Panc1 (cell line): ENCODE measurements around the gene TMEM150B. TPM values are rescaled to one million over a fixed set of nuclear protein-coding genes. Genes with fewer than 3 reads are reported as not detected.

Experiments
- ATAC-seq: fragments of 200-7000 bp; cut with Tn5 transposase; 2 replicates; pipeline ENCODE4 v1.9.1; 2020; ENCODE audit warnings: mild to moderate bottlenecking, moderate library complexity
- BruUV-seq: library from RNA; stranded (reverse); fragments of 400-500 nt; replicated peaks from 2 replicates; lab custom pipeline; 2021; lab: Mats Ljungman, UMichigan
- CTCF ChIA-PET: fragments of 300-600 bp; sonication (Branson Sonifier 250); formaldehyde crosslinking; loops from one replicate; lab custom pipeline; 2022; ENCODE audit warnings: antibody characterized with exemption; lab: Charles Lee
- POLR2A ChIA-PET: fragments of 300-600 bp; sonication (Branson Sonifier 250); formaldehyde crosslinking; loops from one replicate; lab custom pipeline; 2022; ENCODE audit warnings: antibody characterized with exemption; lab: Charles Lee
- DNase-seq: peaks from one replicate; pipeline ENCODE4 v3.0.0-alpha.2; 2010; ENCODE audit warnings: low read depth, low spot score
- H3K27ac ChIP-seq: 2 replicates; pipeline ENCODE4 v1.5.1; 2011; ENCODE audit warnings: mild to moderate bottlenecking, low read length, inconsistent platforms
- H3K27me3 ChIP-seq: fragments of 200-500 bp; sonication (Bioruptor generic); 2 replicates; pipeline ENCODE4 v1.6.0; 2014; ENCODE audit warnings: low read length, inconsistent platforms; ENCODE audit not compliant: control insufficient read depth, insufficient read depth
- H3K36me3 ChIP-seq: fragments of 200-500 bp; sonication (Bioruptor generic); 2 replicates; pipeline ENCODE4 v1.5.1; 2014; ENCODE audit warnings: inconsistent platforms, mild to moderate bottlenecking, low read length, moderate library complexity; ENCODE audit not compliant: control insufficient read depth, insufficient read depth
- H3K4me1 ChIP-seq: 2 replicates; pipeline ENCODE4 v1.5.1; 2011; ENCODE audit warnings: inconsistent platforms, mild to moderate bottlenecking, low read length, moderate library complexity; ENCODE audit not compliant: control insufficient read depth, insufficient read depth
- H3K4me3 ChIP-seq, 2 experiments: 2 replicates each; pipeline ENCODE4 v1.5.1; 2011 to 2012; ENCODE audit warnings: low read depth in 2 of 2, low read length in 2 of 2, mild to moderate bottlenecking in 2 of 2, inconsistent platforms in 1 of 2, moderate library complexity in 1 of 2
- H3K9me3 ChIP-seq: fragments of 200-500 bp; sonication (Bioruptor generic); 2 replicates; pipeline ENCODE4 v1.5.1; 2014; ENCODE audit warnings: low read depth, mild to moderate bottlenecking, inconsistent platforms, low read length, moderate library complexity; ENCODE audit not compliant: control insufficient read depth, insufficient read depth
- CTCF ChIP-seq: fragments of 450-650 bp; IDR thresholded peaks from 2 replicates; pipeline ENCODE4 v1.5.1; 2017; ENCODE audit warnings: mild to moderate bottlenecking
- POLR2AphosphoS5 ChIP-seq: IDR thresholded peaks from 2 replicates; pipeline ENCODE4 v1.6.1; 2012; ENCODE audit warnings: mild to moderate bottlenecking, low read depth, low read length, moderate library complexity
- REST ChIP-seq, 2 experiments: IDR thresholded peaks; 2 replicates each; pipeline ENCODE4 v1.6.1; 2011 to 2012; ENCODE audit warnings: low read depth in 2 of 2, control low read depth in 1 of 2, low read length in 1 of 2, mild to moderate bottlenecking in 1 of 2, moderate library complexity in 1 of 2; ENCODE audit not compliant: insufficient read depth in 1 of 2
- SIN3A ChIP-seq: IDR thresholded peaks from 2 replicates; pipeline ENCODE4 v1.6.1; 2012; ENCODE audit warnings: low read depth, mild to moderate bottlenecking, low read length, moderate library complexity, borderline replicate concordance; ENCODE audit not compliant: insufficient read depth
- TCF7L2 ChIP-seq: IDR thresholded peaks from 2 replicates; pipeline ENCODE4 v1.6.1; 2011; ENCODE audit warnings: mild to moderate bottlenecking, low read depth, low read length, inconsistent platforms
- in situ Hi-C: cut with HindIII; loops from 2 replicates; pipeline ENCODE4 v1.10.0; 2016; ENCODE audit warnings: low sequenced_read_pairs, low pct_unique_long_range_greater_than_20kb
- intact Hi-C: fragments of 100-400 bp; cut with micrococcal nuclease; formaldehyde crosslinking; loops from one replicate; pipeline ENCODE4 v1.10.0; 2022; ENCODE audit not compliant: unreplicated experiment
- total RNA-seq: library from RNA; stranded (reverse); gene quantifications from one replicate; pipeline ENCODE4 v1.2.1, GENCODE V29; 2021; ENCODE audit not compliant: unreplicated experiment

TMEM150B gene
- total RNA-seq, 1 experiment from 2014 or later: not detected

- intact Hi-C loops: loop anchor here (10.0 kb wide), 1 partner anchor 76 kb away; no protein-coding TSS in a partner anchor
- ChIA-PET POLR2A (no interaction called here), CTCF (no interaction called here)
- TF ChIP-seq TCF7L2 (no peak), SIN3A (no peak), REST (IDR thresholded peaks at IDR 0.05; ENCODE audit: insufficient read depth in 1 of 2, low read depth in 2 of 2, low read length in 1 of 2) (no peak), POLR2AphosphoS5 (no peak), CTCF (no peak)
- no peak for DNase-seq
- peak; percentile 9; the same call in 1 of the 2 replicates for ATAC-seq
- Histone ChIP-seq H3K4me3 (peak within 1 kb of the TSS; percentile 42 to 70), H3K27me3 (no peaks in the 10 kb centered on the region), H3K27ac (0 out of 2 replicates have a peak within 1 kb of the TSS, but pooled peaks have one; percentile 13), H3K9me3 (no peaks in the 10 kb centered on the region), H3K4me1 (peaks cover 32% of the 10 kb centered on the region), H3K36me3 (no peaks in the 10 kb centered on the region)
- in situ Hi-C loops: no loop called here
- BruUV-seq: no TSS peak
Measured at GRCh38 chr19:55370305-55370988, 45.3 kb upstream of the TMEM150B start, which contains the start of gene IL11. Gene IL11 (minus strand): TSS chr19:55370463. CDS start chr19:55370310, 153 bp downstream.

- TF ChIP-seq CTCF: no peak
- no peak for TF ChIP-seq SIN3A
- no peak for TF ChIP-seq TCF7L2
- TF ChIP-seq POLR2AphosphoS5: no peak
- no peak for TF ChIP-seq REST (IDR thresholded peaks at IDR 0.05; ENCODE audit: insufficient read depth in 1 of 2, low read depth in 2 of 2, low read length in 1 of 2)
- no TSS peak for BruUV-seq
- Histone ChIP-seq H3K9me3 (no peaks in the 10 kb centered on the region), H3K4me1 (peaks cover 29% of the 10 kb centered on the region), H3K36me3 (no peaks in the 10 kb centered on the region), H3K27me3 (no peaks in the 10 kb centered on the region), H3K4me3 (peak overlapping the region; percentile 42 to 70), H3K27ac (no peak overlapping the region)
- DNase-seq (no peak), ATAC-seq (peak; percentile 70)
- intact Hi-C loops: loop anchor here (10.0 kb wide), 1 partner anchor 75 kb away; no protein-coding TSS in a partner anchor
- ChIA-PET POLR2A (no interaction called here), CTCF (no interaction called here)
- in situ Hi-C loops: no loop called here
Measured at GRCh38 chr19:55369653-55370304, 44.6 kb upstream of the TMEM150B start.
